GM18498 (cell line): Measurements from ENCODE around the gene ZNF688.
A peak's percentile ranks its signal among the peaks of the same experiment; 100 is the strongest.
"Not testable (repeated sequence)": the region's sequence is repeated elsewhere in the genome, so short reads cannot be mapped to it uniquely, and the experiment has no call there.

Experiments used
- ATAC-seq: cut with Tn5 transposase; IDR thresholded peaks from one replicate; pipeline ENCODE4 v1.9.1; 2021; ENCODE audit warnings: mild to moderate bottlenecking, moderate library complexity; ENCODE audit not compliant: unreplicated experiment

Gene ZNF688

GRCh38 chr16:30557957-30558788, 13.3 kb downstream of the ZNF688 start, which contains the start of gene ZNF764:
Gene ZNF764, minus strand, starts transcription at chr16:30558374. Its CDS starts 192 bp downstream, at chr16:30558182.
- peak; percentile 88 for ATAC-seq

- peak; percentile 11 for ATAC-seq
These were observed 13.9 kb downstream of the ZNF688 start for GRCh38 chr16:30557707-30557956.

GRCh38 chr16:30556125-30556473, 15.4 kb downstream of the ZNF688 start:
- no peak for ATAC-seq

GRCh38 chr16:30555315-30556124, 16.0 kb downstream of the ZNF688 start:
- ATAC-seq = no peak

- ATAC-seq = no peak
These were observed 16.8 kb downstream of the ZNF688 start for GRCh38 chr16:30554557-30555314.

- no peak for ATAC-seq
These were observed 18.1 kb downstream of the ZNF688 start for GRCh38 chr16:30553393-30553899.

GRCh38 chr16:30552956-30553355, 18.6 kb downstream of the ZNF688 start:
- ATAC-seq = no peak

GRCh38 chr16:30551781-30552180, 19.7 kb downstream of the ZNF688 start:
- ATAC-seq = no peak

- no peak for ATAC-seq
These were observed 22.9 kb downstream of the ZNF688 start for GRCh38 chr16:30548416-30549253.

GRCh38 chr16:30546115-30546514, 25.4 kb downstream of the ZNF688 start:
- ATAC-seq = no peak

- no peak for ATAC-seq
These were observed 28.4 kb downstream of the ZNF688 start for GRCh38 chr16:30543067-30543466.

- ATAC-seq = no peak
These were observed 29.8 kb downstream of the ZNF688 start for GRCh38 chr16:30541502-30542329.

- ATAC-seq = not testable (repeated sequence)
These were observed 30.5 kb downstream of the ZNF688 start for GRCh38 chr16:30540916-30541464.

- not testable (repeated sequence) for ATAC-seq
These were observed 31.5 kb downstream of the ZNF688 start for GRCh38 chr16:30539986-30540526.

GRCh38 chr16:30539000-30539964, 32.2 kb downstream of the ZNF688 start:
- no peak for ATAC-seq

- not testable (repeated sequence) for ATAC-seq
These were observed 35.0 kb downstream of the ZNF688 start for GRCh38 chr16:30536391-30537024.

- ATAC-seq = peak; percentile 49
These were observed 35.7 kb downstream of the ZNF688 start for GRCh38 chr16:30535777-30536190.
